ENCODE data around the gene TXNDC11. TPM values are rescaled to one million over a fixed set of nuclear protein-coding genes. Genes with fewer than 3 reads are reported as not detected.

The TXNDC11 gene
- total RNA-seq, 1 donor from 2014 or later, result 36.1 TPM

GRCh38 chr16:11747949-11748403 lies 5.3 kb upstream of the TXNDC11 start:
- no peak for DNase-seq (ENCODE audit: low read depth)
- TF ChIP-seq CTCF (IDR thresholded peaks at IDR 0.05; ENCODE audit: insufficient read depth, low read length, poor library complexity, severe bottlenecking), result no peak
- Histone ChIP-seq H3K4me3 (ENCODE audit: low read depth, low read length) (no peak overlapping the region), H3K36me3 (ENCODE audit: control insufficient read depth, insufficient read depth, low read length) (peaks cover 7% of the 10 kb centered on the region), H3K27me3 (ENCODE audit: control insufficient read depth, insufficient read depth, low read length) (no peaks in the 10 kb centered on the region)

GRCh38 chr16:11744075-11744470 lies 1.4 kb upstream of the TXNDC11 start:
- Histone ChIP-seq H3K27me3 (ENCODE audit: control insufficient read depth, insufficient read depth, low read length) (no peaks in the 10 kb centered on the region), H3K36me3 (ENCODE audit: control insufficient read depth, insufficient read depth, low read length) (no peaks in the 10 kb centered on the region), H3K4me3 (ENCODE audit: low read depth, low read length) (no peak overlapping the region)
- no peak for TF ChIP-seq CTCF (IDR thresholded peaks at IDR 0.05; ENCODE audit: insufficient read depth, low read length, poor library complexity, severe bottlenecking)
- no peak for DNase-seq (ENCODE audit: low read depth)

DNA sequence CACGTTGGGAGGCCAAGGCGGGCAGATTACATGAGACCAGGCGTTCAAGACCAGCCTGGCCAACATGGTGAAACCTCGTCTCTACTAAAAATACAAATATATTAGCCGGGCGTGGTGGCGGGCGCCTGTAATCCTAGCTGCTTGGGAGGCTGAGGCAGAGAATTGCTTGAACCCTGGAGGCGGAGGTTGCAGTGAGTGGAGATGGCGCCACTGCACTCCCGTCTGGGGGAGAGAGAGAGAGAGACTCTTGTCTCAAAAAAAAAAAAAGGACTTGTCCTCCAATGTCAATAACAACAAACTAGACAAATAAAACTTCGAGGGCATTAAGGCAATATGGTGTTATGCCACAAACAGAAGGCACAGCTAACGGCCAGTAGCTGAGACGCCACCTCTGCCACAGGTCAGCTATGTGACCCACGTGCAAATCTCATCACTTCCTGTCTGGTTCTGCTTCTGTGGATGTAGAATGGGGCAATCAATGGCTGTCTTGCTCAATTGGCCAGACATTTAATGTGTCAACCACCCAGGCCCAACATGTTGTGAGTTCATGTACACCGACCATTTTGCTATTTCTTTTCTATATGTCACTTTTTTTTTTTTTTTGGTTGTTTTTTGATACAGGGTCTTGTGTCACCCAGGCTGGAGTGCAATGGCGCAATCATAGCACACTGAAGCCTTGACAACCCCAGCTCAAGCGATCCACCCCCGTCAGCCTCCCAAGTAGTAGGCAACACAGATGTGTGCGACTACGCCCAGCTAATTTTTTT lies 834 bp upstream of the TXNDC11 start:
- DNase-seq (ENCODE audit: low read depth), result no peak
- peak overlapping the region; percentile 98 for H3K4me3 ChIP-seq (ENCODE audit: low read depth, low read length)
- H3K36me3 ChIP-seq (ENCODE audit: control insufficient read depth, insufficient read depth, low read length), result no peaks in the 10 kb centered on the region
- H3K27me3 ChIP-seq (ENCODE audit: control insufficient read depth, insufficient read depth, low read length), result no peaks in the 10 kb centered on the region
- no peak for TF ChIP-seq CTCF (IDR thresholded peaks at IDR 0.05; ENCODE audit: insufficient read depth, low read length, poor library complexity, severe bottlenecking)

DNA sequence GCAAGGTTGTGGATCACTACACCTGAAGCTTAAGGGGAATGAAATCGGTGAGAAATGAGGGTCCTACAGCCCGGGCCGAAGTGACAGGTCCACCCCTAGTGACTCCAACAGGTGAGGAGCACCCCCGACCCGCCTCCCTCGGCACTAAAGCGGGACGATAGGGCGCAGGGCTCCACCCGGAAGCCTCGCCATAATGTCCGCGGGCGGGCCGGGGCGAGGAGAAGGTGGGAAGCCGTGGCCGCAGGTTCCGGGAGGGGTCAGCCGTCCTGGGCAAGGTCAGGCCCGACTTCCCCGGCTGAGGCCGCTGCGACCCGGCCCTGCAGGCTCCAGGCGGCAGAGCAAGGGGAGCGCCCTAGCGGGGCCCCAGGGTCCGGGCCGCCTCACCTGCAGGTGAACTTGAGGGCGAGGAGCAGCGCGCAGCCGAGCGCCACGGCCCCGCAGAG lies 543 bp downstream of the TXNDC11 start:
- Histone ChIP-seq H3K27me3 (ENCODE audit: control insufficient read depth, insufficient read depth, low read length) (no peaks in the 10 kb centered on the region), H3K4me3 (ENCODE audit: low read depth, low read length) (peak overlapping the region; percentile 98), H3K36me3 (ENCODE audit: control insufficient read depth, insufficient read depth, low read length) (no peaks in the 10 kb centered on the region)
- DNase-seq (ENCODE audit: low read depth), result no peak
- no peak for TF ChIP-seq CTCF (IDR thresholded peaks at IDR 0.05; ENCODE audit: insufficient read depth, low read length, poor library complexity, severe bottlenecking)

- Histone ChIP-seq H3K4me3 (ENCODE audit: low read depth, low read length) (no peak overlapping the region), H3K36me3 (ENCODE audit: control insufficient read depth, insufficient read depth, low read length) (peaks cover 1% of the 10 kb centered on the region), H3K27me3 (ENCODE audit: control insufficient read depth, insufficient read depth, low read length) (no peaks in the 10 kb centered on the region)
- DNase-seq (ENCODE audit: low read depth), result no peak
- no peak for TF ChIP-seq CTCF (IDR thresholded peaks at IDR 0.05; ENCODE audit: insufficient read depth, low read length, poor library complexity, severe bottlenecking)
These were observed 2.1 kb downstream of the TXNDC11 start for GRCh38 chr16:11740567-11740966.
